H1 (cell line): ENCODE measurements around the gene CCDC33. TPM values are rescaled to one million over a fixed set of nuclear protein-coding genes. Genes with fewer than 3 reads are reported as not detected.

Experiments
- CHD2 ChIP-seq: IDR thresholded peaks from 2 replicates; pipeline ENCODE4 v1.6.1; 2012; ENCODE audit warnings: low read length, improper control_type of control experiment
- CHD7 ChIP-seq: fragments of 300-600 bp; sonication (generic); IDR thresholded peaks from 2 replicates; pipeline ENCODE4 v1.7.1; 2012; ENCODE audit warnings: low read length, moderate library complexity, mild to moderate bottlenecking, inconsistent platforms; ENCODE audit not compliant: insufficient replicate concordance
- SIRT6 ChIP-seq: IDR thresholded peaks from one replicate; pipeline ENCODE4 v1.7.1; 2012; ENCODE audit warnings: low read length, inconsistent platforms
- SIX5 ChIP-seq: IDR thresholded peaks from 2 replicates; pipeline ENCODE4 v1.6.1; 2011; ENCODE audit warnings: mild to moderate bottlenecking, low read depth, low read length
- TEAD4 ChIP-seq: IDR thresholded peaks from 2 replicates; pipeline ENCODE4 v1.6.1; 2012; ENCODE audit warnings: low read depth, low read length, inconsistent platforms, mixed read lengths
- polyA plus RNA-seq, 7 experiments: library from polyadenylated mRNA; depleted of rRNA in 3 of 7; stranded (reverse) in 5 of 7; unstranded in 2 of 7; fragments of >200 nt in 5 of 7; fragments of 200-250 nt in 2 of 7; gene quantifications; 1 replicate in 5 of 7; 2 replicates in 1 of 7; 4 replicates in 1 of 7; pipeline versions ENCODE4 v1.2.1 to v1.2.3, GENCODE V29; 2011 to 2013; ENCODE audit warnings: missing spikeins in 2 of 7, mixed read lengths in 2 of 7
- total RNA-seq: library from RNA; stranded (reverse); fragmentation: NEBNext Ultra II Directional; extraction: Animal tissue kit (Norgen Biotek cat#: 25700); gene quantifications from 2 replicates; pipeline ENCODE4 v1.2.1, GENCODE V29; 2021

The CCDC33 gene
- total and polyA plus RNA-seq, 2 of the 8 experiments (the other 6 are each of a cell fraction or from before 2014, with no cell fraction given): 2.0 to 2.7 TPM

- no peak for TF ChIP-seq CHD7
- TF ChIP-seq TEAD4: no peak
- TF ChIP-seq SIRT6: no peak
- no peak for TF ChIP-seq SIX5
- no peak for TF ChIP-seq CHD2
Measured at GRCh38 chr15:74217907-74218885, 17.9 kb upstream of the CCDC33 start (continued).
